ENCODE data around the gene CACNA1D.

DNA sequence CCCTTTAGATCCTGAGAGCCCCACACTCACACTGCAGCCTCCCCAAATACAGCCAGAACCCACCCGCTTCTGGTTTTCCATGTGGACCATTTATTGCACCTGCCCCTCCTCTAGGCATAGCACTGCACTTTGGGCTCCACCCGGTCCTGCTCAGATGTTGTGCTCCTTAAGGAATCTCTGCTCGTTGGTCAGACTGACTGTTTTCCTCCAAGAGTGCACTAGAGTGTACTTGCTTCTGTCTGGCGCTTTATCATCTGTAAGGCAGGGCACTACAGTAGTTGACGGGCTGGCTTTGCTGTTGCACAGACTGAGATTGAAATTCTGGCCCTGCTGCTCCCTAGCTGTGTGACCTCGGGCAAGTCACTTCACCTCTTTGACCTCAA, 124.1 kb downstream of the CACNA1D start:
- TF ChIP-seq, protein P1, sequence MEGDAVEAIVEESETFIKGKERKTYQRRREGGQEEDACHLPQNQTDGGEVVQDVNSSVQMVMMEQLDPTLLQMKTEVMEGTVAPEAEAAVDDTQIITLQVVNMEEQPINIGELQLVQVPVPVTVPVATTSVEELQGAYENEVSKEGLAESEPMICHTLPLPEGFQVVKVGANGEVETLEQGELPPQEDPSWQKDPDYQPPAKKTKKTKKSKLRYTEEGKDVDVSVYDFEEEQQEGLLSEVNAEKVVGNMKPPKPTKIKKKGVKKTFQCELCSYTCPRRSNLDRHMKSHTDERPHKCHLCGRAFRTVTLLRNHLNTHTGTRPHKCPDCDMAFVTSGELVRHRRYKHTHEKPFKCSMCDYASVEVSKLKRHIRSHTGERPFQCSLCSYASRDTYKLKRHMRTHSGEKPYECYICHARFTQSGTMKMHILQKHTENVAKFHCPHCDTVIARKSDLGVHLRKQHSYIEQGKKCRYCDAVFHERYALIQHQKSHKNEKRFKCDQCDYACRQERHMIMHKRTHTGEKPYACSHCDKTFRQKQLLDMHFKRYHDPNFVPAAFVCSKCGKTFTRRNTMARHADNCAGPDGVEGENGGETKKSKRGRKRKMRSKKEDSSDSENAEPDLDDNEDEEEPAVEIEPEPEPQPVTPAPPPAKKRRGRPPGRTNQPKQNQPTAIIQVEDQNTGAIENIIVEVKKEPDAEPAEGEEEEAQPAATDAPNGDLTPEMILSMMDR (IDR thresholded peaks at IDR 0.05; ENCODE audit: low read depth, low read length): no peak
- no peak for TF ChIP-seq EZH2phosphoT487 (IDR thresholded peaks at IDR 0.05; ENCODE audit: low read depth)

All from OCI-LY3 (cell line).